Posterior vena cava (tissue), 2 donors: Measurements from ENCODE around the gene BIRC6. TPM values are rescaled to one million over a fixed set of nuclear protein-coding genes. Genes with fewer than 3 reads are reported as not detected.
"Not testable (repeated sequence)": the region's sequence is repeated elsewhere in the genome, so short reads cannot be mapped to it uniquely, and the experiment has no call there.

Experiments
- DNase-seq: peaks from one replicate; pipeline ENCODE4 v3.0.0-alpha.2; 2020; ENCODE audit warnings: low spot score
- intact Hi-C, 2 donors: fragments of 100-400 bp; cut with DNase I; formaldehyde crosslinking; loops; one replicate each; pipeline versions ENCODE4 v1.14.1 to v1.14.2; 2022 to 2023
- total RNA-seq, 2 donors: library from RNA; stranded (reverse); fragmentation: NEBNext Ultra II Directional; extraction: Animal tissue kit (Norgen Biotek cat#: 25700); gene quantifications; one replicate each; pipeline ENCODE4 v1.2.1, GENCODE V29; 2021
- donor health status: DM: yes; HTN: yes; CAD: no.
- donor health status: DM: yes; HTN: yes; CAD: no.

Gene BIRC6
- total RNA-seq, 2 donors from 2014 or later = 94.2 to 113 TPM

DNA sequence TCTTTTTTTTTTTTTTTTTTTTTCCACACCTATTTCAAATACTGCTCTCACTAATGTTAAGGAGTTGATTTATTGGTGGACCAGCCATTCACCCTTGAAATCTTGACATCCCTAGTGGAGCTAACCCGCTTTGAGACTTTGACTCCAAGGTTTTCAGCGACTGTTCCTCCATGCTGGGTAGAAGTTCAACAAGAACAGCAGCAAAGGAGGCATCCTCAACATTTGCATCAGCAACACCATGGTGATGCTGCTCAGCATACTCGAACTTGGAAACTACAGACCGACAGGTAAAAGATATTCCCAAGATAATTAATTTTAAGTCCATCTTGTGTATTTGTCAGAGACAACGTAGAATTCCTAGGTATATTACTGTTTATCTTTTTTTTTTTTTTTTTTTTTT is 74.0 kb downstream of the BIRC6 start:
- intact Hi-C loops = no loop called here
- no peak for DNase-seq

DNA sequence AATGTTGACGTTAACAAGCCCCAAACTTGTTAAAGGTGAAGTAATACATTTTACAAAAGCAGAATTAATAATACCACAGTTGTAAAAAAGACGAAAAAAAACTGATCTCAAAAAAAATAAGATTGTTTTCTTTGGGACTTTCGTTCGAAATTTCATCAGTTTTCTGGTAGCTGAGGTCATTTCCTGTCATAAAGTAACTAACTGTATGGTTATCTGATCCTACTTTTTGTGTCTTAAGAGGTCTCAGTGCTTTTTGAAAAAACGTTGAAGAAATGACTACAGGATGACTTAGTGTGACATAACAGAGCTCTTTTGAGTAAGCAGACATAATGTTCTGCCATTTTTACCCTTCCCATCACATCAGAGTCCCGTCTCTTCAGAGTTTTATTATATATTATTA is 79.3 kb downstream of the BIRC6 start:
- intact Hi-C loops = no loop called here
- DNase-seq = no peak

DNA sequence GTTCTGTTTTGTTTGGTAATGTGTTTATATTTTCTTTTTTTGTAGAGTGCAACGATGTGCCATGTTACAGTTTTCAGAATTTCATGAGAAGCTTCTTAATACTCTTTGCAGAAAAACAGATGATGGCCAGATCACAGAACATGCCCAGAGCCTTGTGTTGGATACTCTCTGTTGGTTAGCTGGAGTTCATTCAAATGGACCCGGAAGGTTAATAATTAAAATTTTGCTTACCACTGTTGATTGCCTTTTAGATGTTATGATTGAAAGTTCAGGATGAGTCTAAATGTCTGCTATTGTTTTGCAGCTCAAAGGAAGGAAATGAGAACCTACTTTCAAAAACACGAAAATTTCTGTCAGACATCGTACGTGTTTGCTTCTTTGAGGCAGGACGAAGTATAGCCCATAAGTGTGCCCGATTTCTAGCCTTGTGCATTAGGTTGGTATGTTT is 85.2 kb downstream of the BIRC6 start:
- no peak for DNase-seq
- intact Hi-C loops = no loop called here

DNA sequence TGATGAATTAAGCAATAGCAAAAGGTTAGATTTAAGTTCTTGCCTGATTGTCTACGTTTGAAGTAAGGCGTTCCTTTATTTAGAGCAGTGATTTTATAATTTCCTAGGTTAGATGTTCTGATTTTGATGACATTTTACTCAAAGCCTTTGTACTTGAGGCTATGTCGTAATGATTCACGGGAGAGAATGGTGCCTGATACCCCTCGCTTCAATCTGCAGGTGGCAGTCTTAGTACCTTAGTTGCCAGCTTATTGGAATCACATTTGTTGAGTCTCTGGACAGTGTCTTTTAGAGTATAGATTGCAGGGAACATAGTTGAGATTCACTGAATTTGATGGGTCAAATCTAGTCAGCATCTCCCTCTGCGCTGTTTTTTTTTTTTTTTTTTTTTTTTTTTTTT is 89.5 kb downstream of the BIRC6 start:
- intact Hi-C loops = no loop called here
- no peak for DNase-seq

DNA sequence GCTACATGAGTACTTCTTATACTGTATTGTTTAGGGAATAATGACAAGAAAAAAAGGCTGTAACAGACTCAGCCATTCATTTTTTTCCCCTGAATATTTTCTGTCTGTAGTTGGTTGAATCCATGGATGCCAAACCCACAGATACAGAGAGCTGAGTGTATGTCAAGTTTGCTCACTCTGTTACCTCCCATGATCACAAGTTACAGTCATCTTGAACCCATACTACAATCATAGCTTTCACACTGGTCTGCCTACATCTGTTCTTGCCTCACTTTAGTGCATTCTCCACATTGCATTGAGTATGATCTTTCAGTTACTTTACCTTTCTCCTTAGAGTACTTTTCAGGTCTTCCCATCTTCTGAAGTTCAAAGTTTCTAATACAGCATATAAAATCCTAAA is 94.0 kb downstream of the BIRC6 start:
- no peak for DNase-seq
- intact Hi-C loops = no loop called here

DNA sequence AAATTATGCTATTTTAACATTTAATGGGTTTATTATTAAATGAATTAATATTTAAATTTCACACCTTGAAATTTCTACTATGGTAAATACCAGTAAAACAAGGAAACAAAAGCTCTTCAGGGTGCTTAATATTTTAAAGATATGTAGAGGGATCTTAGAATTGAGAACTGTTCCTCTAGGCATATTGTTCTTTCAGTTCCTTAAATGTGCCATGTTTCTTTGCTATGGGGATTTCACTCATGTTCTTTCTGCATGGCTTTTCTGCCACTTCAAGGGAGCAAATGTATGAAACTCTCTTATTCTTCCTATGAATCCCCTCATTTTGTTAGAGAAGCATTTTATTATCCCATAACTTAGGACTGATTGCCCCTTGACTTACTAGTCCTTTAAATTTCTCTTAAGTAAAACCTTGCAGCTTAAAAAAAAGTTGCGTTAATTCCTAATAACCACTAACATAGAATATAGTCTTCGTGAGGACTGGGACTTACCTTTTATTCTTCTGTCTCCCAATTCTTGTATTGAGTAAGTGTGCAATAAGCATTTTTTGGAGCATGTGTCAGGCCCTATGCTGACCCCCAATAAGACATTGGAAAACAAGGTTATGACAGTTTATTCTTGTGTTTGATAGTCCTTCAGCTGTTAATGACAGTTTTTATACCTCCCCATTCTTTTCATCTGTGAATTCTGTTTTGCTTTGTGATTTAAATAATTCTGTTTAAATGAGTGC is 95.7 kb downstream of the BIRC6 start:
- intact Hi-C loops = no loop called here
- DNase-seq = no peak

DNA sequence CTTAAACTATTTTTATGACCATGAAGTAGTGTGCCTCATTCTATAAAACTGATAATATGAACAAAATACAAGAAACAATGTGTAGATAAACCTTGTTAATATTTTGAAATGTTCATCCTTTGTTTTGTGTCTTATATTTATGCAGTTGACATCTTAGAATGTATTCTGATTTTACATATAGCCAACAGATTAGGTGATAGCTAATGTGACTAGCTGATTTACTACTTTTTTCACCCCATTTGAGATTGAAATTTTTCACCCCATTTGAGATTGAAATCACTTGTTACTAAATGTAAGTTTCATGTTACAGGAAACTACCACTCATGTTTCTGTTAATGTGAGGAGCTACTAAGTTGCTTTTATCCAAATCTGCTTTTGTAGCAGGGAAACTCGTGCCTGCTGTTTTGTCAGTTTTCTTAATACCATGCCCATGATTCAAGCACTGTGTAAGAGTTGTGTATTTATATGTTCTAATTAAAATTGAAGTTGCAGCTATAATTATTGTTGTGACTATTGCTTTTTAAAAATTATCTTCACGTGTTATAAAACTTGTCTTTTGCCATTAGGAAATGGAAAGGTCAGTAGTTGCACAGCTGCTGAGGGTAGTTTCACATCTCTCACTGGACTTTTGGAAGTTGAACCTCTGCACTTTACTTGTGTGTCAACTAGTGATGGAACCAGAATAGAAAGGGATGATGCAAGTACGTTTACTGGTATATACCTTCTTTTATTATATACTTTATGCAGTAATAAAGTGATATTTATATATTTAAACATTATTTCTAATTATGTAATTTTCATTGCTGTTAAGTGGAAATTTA is 96.6 kb downstream of the BIRC6 start:
- intact Hi-C loops = no loop called here
- DNase-seq = no peak

DNA sequence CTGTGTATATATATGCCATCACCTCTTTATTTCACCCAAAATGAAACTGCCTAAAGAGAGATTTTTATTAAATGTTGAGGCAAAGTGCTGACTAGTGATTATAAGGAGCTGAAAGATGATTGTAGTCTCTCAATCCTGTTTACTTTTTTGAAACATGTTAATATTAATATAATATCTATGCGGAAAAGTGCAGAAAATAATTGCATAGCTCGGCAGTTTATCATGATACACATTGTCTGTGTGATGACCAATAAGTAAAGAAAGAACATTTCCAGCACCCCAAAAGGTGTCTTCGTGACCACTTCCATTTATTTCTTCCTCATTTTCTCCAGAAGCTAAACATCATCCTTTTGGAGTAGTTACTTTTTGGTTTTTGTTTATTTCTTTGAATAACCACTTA is 99.0 kb downstream of the BIRC6 start:
- intact Hi-C loops = no loop called here
- DNase-seq = no peak

DNA sequence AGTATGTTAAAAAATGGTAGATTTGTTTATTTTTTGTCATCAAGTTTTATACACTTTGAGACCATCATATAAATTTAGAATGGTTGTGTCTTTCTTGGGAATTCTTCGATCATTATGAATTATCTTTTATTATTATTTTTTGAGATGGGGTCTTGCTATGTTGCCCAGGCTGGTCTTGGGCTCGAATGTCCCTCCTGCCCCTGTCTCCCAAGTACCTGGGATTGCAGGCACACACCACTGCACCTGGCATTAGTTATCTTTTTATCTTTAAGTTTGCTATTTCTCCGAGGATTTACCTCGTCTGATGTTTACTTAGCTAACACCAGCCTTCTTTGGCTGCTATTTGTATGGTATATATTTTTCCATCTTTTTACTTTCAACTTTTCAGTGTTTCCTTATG is 100.0 kb downstream of the BIRC6 start:
- intact Hi-C loops = no loop called here
- no peak for DNase-seq

DNA sequence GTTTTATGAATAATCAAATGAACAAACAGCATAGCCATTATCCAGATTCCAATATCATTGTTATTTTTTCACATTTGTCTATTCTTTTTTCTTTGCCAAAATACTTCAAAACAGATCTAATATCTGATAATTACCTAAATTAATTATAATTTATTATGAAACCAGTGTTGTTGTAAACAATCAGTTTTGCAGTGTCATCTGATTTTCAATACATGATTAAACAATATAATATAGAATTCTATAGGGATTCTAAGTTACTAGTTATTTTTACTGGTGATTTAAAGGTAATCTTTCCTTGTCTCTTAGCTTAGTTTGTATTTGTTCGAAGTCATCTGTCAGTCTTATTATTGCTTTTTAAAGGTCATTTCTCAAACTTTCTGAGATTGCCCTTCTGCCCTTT is 101.0 kb downstream of the BIRC6 start:
- intact Hi-C loops = no loop called here
- DNase-seq = no peak

DNA sequence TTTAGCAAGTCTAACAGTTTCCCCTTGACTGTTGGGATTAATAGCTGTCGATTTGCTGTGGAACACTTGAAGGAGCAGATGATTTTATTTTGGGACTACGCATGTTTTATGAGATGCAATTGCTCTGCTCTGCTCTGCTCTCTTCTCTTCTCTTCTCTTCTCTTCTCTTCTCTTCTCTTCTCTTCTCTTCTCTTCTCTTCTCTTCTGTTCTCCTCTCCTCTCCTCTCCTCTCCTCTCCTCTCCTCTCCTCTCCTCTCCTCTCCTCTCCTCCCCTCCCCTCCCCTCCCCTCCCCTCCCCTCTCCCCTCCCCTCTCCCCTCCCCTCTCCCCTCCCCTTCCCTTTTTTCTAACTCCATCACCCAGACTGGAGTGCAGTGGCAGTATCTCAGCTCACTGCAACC is 104.0 kb downstream of the BIRC6 start:
- DNase-seq, intact Hi-C loops: not testable (repeated sequence)

DNA sequence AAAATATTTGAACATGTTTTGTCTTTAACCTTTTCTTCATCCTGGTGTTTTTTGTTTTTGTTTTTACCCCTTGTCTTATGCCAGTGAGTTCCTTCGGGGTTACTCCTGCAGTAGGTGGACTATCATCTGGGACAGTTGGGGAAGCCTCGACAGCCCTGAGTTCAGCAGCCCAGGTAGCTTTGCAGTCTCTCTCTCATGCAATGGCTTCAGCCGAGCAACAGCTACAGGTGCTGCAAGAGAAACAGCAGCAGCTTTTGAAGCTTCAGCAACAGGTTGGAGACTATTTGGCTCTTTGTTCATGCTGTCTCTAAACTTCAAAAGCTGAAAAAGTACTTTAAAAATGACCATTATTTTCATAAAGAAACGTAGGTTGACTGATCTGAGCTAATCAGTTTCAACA is 106.3 kb downstream of the BIRC6 start:
- intact Hi-C loops = no loop called here
- DNase-seq = no peak

DNA sequence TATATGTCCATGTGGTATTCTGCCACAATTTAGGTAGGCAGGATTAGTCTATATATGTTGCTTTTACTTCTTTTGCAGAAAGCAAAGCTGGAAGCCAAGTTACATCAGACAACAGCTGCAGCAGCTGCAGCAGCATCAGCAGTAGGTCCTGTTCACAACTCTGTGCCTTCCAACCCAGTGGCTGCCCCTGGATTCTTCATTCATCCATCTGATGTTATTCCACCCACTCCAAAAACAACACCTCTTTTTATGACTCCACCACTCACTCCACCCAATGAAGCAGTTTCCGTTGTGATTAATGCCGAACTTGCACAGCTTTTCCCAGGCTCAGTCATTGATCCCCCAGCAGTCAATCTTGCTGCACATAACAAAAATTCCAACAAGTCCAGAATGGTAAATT is 107.6 kb downstream of the BIRC6 start:
- intact Hi-C loops = no loop called here

DNA sequence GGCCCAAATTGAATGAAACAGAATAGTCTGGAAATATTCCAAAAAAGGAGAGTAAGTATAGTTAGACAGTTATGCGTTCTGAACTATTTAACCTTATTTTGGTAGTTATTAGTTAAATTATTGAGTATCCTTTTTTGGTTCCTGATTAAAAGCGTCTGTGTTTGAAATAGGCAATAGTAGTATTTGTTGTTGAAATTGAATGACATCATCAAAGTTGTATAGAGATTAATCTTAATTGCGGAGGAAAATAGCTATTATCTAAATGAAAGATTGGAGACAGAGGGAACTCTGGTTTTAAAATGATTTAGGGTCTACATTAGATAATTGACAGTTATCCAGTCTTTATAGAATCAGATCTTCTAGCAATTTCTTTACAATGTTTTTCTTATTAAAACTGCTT is 115.8 kb downstream of the BIRC6 start:
- DNase-seq = no peak
- intact Hi-C loops = no loop called here

More for the DNA sequence above, 107.6 kb downstream of the BIRC6 start:
- no peak for DNase-seq

DNA sequence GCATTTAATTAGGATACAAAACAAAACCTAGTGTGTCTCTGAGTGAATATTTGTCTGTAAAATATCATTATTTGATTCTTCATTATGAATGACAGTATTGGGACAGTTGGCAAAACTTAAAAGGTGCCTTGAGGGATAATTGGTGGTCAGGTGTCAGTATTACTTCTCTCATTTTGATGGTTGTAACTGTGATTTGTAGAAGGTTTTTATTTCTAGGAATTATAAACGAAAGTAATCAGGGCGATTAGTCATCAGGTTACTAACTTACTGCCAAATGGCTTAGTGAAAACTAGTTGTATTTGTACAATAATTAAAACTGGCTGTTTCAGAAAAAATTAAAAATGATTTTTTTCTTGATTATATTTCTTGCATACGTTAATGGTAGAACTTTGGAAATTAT is 117.6 kb downstream of the BIRC6 start:
- no peak for DNase-seq
- intact Hi-C loops = no loop called here

DNA sequence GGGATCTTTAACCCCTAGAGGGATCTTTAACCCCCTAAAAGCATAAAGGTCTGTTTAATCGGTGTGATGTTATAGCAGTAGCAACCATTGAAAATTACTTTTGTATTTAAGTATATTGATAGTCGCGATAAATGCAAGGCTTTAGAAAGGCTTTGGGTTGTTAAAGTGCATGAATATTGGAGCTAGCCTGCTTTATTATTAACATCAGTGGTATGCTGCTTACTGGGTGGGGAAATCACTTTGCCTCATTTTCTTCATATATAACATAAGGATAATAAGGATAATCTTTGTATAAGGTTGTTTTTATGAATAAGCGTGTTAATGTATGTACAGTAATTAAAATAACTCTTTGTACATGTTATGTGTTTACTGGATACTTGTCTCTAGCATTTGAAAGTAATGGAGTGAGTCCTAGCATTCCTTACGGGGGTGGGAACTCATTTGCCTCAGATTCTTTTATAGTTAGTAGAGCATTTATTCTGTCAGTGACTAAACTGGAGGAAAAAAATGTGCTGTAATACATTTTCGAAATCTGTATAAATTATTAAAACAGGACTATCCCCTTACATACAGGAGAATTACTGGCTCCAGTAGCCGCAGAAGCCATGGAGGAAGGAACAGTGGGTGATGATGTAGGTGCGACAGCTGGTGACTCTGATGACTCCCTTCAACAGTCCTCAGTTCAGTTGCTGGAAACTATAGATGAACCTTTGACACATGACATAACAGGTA is 122.2 kb downstream of the BIRC6 start:
- DNase-seq = no peak
- intact Hi-C loops = no loop called here

DNA sequence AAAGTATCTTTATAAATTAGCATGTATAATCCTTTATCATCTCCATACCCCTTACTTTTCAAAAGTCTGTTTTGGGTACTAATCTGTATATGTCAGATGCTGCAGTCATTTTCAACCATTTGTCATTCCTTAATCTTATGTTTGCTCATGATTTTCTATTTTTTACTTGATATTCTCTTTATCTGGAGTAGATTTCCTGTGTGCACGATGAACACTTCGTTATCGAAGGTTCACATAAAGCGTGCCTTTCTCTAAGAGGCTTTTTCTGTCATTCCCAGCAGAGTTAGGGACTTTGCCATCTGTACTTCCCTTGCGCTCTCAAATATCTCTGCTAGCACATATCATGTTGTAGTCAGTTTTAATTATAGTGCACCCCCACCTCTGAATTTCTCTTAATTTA is 123.2 kb downstream of the BIRC6 start:
- intact Hi-C loops = no loop called here
- DNase-seq = no peak

DNA sequence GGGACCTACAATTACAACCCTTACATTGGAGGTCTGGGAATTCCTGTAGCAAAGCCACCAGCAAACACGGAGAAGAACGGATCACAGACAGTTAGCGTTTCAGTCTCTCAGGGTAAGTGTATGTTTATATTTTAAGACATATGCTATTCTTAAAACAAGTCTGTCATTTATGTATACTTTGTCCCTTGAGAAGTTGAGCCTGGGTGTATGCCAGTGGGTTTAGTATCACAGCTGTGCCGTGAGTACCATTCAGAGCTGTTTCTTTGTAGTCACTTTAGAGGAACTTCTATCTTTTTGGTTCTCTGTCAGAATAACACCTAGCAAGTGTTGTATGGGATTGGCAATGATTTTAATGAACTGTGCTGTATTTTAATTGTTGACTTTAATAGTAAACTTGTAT is 125.6 kb downstream of the BIRC6 start:
- intact Hi-C loops = no loop called here
- DNase-seq = no peak

DNA sequence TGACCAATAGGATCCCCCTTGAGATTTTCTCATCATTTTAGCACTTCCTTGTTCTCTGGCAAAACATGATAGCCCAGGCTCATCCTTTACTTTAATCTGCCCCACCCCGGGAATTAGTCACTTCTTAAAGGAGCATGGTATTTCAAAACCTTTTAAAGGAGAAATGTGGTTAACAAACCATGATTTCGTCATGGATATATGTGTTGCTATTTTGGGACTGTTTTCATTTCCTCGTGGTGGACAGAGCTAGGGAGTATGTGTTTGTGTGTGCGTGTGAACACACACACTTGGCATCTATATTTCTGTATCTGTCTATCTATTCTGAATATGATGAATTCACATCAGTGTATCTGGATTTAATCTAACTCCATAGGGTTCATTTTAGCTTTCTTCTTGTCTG is 128.1 kb downstream of the BIRC6 start:
- DNase-seq = no peak

DNA sequence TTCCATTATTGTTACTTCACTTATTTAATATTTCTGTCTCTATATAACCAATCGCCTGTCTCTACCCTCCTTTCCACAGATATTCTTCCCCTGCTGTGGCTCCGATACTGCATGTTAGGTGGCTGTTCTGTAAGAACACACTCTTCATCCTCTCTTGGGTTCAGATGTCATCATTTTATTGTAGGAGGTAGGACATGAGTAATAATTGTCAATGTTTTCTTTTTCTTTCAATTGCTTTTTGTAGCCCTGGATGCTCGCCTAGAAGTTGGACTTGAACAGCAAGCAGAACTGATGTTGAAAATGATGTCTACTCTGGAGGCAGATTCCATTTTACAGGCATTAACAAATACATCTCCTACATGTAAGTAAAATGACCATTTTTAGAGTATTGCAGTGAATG is 128.6 kb downstream of the BIRC6 start:
- intact Hi-C loops = no loop called here

More for the DNA sequence above, 128.1 kb downstream of the BIRC6 start:
- intact Hi-C loops = no loop called here

More for the DNA sequence above, 128.6 kb downstream of the BIRC6 start:
- DNase-seq = no peak
